Epithelial cell of esophagus (primary cell): ENCODE results near the gene CALD1.

Experiments
- DNase-seq: peaks from one replicate; pipeline ENCODE4 v3.0.0; 2010; ENCODE audit warnings: low read depth
- H3K4me3 ChIP-seq: 2 replicates; pipeline ENCODE4 v1.5.1; 2011; ENCODE audit warnings: mild to moderate bottlenecking, low read length, control low read depth
- TF ChIP-seq, protein P1 (sequence below): IDR thresholded peaks from 2 replicates; pipeline ENCODE4 v1.5.1; 2011; ENCODE audit warnings: low read depth, mild to moderate bottlenecking, low read length, control low read depth, inconsistent platforms; ENCODE audit not compliant: insufficient read depth; ENCODE audit errors: missing control alignments

The CALD1 gene

GRCh38 chr7:134879815-134880475 lies 100.5 kb downstream of the CALD1 start:
- TF ChIP-seq, protein P1, sequence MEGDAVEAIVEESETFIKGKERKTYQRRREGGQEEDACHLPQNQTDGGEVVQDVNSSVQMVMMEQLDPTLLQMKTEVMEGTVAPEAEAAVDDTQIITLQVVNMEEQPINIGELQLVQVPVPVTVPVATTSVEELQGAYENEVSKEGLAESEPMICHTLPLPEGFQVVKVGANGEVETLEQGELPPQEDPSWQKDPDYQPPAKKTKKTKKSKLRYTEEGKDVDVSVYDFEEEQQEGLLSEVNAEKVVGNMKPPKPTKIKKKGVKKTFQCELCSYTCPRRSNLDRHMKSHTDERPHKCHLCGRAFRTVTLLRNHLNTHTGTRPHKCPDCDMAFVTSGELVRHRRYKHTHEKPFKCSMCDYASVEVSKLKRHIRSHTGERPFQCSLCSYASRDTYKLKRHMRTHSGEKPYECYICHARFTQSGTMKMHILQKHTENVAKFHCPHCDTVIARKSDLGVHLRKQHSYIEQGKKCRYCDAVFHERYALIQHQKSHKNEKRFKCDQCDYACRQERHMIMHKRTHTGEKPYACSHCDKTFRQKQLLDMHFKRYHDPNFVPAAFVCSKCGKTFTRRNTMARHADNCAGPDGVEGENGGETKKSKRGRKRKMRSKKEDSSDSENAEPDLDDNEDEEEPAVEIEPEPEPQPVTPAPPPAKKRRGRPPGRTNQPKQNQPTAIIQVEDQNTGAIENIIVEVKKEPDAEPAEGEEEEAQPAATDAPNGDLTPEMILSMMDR, result no peak

GRCh38 chr7:134882481-134882880 lies 103.0 kb downstream of the CALD1 start:
- TF ChIP-seq, protein P1, result no peak
- no peak overlapping the region for H3K4me3 ChIP-seq
- DNase-seq, result no peak

More at GRCh38 chr7:134879815-134880475, 100.5 kb downstream of the CALD1 start:
- no peak for DNase-seq
- H3K4me3 ChIP-seq, result no peak overlapping the region

DNA sequence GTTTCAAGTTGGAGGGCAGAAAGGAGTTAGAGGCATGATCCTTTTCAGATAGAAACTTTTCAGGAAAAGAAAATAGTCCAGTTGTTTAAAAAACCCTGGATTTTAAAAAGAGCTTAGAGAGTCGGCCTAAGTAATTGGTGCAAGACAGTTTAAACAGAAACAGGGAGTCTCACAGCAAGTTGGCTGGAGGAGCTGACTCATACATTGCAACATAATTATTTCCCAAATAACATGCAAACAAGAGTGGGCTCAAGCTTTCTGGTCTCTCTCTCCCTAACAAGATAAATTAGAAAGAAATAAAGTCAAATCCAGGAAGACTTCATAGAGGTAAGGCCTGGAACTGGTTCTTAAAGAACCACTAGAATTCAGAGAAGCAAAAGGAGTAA lies 106.5 kb downstream of the CALD1 start:
- TF ChIP-seq, protein P1, result no peak
- peak; percentile 83 for DNase-seq
- H3K4me3 ChIP-seq, result no peak overlapping the region

DNA sequence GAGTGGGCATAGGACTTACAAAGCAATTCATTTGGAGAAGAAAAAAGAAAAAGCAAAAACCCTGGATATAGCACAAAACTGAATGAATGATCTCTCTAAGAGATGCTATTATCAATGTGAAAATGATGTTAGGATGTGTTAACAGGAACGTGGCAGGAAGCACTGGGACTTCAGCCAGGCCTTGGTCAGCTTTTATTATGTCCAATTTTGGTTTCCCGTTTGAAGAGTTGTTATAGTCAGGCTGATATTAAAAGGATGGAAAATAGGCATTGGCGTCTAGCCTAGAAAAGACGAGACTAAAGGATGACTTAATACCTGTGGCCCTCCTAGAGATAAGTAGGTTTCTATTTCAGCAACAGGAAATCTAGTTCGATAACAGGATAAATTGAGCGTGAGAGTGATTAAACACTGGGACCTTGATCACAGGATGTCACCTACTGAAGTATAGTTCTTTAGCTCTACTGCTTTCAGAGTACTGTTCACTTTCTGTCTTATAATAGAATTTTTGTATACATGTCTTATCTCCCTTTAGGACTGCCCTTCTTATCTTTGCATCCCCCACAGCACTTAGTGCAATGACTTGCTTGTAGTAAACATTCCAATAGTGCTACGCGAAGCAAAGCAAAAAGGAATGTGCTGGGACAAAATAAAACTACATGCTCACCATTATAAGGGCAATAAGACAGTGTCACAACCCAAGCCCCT lies 107.1 kb downstream of the CALD1 start:
- no peak overlapping the region for H3K4me3 ChIP-seq
- no peak for DNase-seq
- TF ChIP-seq, protein P1, result no peak

DNA sequence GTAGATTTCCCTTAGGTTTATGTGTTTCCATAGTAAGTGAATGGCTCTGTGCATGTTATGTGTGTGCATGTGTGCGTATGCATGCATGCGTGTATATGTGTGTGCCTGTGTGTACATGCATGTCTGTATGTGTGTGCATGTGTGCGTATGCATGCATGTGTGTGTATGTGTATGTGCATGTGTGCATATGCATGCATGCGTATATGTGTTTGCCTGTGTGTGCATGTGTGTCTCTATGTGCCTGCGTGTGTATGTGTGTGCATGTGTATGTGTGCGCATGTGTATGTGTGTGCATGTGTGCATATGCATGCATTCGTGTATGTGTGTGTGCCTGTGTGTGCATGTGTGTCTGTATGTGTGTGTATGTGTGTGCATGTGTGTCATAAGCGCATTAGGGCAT lies 108.1 kb downstream of the CALD1 start:
- H3K4me3 ChIP-seq, result no peak overlapping the region
- DNase-seq, result no peak
- TF ChIP-seq, protein P1, result no peak

DNA sequence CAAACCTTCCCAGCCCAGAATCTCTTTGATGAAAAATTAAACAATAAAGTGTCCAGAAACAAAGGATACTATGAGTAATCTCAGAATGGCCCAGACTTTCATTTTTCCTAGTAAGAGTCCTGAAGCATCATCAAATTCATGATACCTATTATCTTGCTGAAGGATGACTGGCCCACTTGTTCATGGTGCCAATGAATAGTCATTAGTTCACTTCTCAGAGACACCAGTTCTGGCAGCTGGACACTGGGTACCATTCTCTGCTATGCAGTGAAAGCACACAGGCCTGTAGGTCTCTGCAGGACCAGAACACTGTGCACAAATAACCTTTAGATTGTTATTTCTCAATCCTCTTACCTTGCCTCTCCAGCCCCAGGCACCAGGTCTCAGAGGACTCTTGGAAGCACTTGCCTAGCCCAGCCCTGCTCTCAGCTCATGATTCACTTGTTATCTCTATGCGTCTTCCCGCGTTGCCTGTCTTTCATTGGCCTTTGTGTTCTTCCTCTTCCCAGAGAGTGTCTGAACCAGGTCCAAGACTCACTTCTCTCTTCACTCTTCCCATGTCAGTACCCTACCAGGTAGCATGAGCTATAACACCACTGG lies 108.8 kb downstream of the CALD1 start:
- TF ChIP-seq, protein P1, result no peak
- DNase-seq, result peak; percentile 86
- H3K4me3 ChIP-seq, result no peak overlapping the region
